ENCODE data around the gene METTL17.

GRCh38 chr14:21023174-21023573, 33.4 kb downstream of the METTL17 start:
- TF ChIP-seq CTCF (IDR thresholded peaks at IDR 0.05) (no peak), ZFX (IDR thresholded peaks at IDR 0.05; ENCODE audit: borderline replicate concordance) (no peak)

Measured in 22Rv1 (cell line).